GM12865 (cell line): ENCODE measurements around the gene MPDZ.

Experiments used
- DNase-seq: peaks from one replicate; pipeline ENCODE4 v3.0.0; 2010; ENCODE audit warnings: low read depth
- H3K4me3 ChIP-seq: 2 replicates; pipeline ENCODE4 v1.5.1; 2011; ENCODE audit warnings: mild to moderate bottlenecking, low read depth, low read length, control low read depth
- TF ChIP-seq, protein P1 (sequence below): IDR thresholded peaks from 2 replicates; pipeline ENCODE4 v1.5.1; 2011; ENCODE audit warnings: low read length, control low read depth, low read depth, inconsistent platforms; ENCODE audit not compliant: insufficient read depth; ENCODE audit errors: missing control alignments

Gene MPDZ

GRCh38 chr9:13131991-13132390, 147.5 kb downstream of the MPDZ start:
- TF ChIP-seq, protein P1, sequence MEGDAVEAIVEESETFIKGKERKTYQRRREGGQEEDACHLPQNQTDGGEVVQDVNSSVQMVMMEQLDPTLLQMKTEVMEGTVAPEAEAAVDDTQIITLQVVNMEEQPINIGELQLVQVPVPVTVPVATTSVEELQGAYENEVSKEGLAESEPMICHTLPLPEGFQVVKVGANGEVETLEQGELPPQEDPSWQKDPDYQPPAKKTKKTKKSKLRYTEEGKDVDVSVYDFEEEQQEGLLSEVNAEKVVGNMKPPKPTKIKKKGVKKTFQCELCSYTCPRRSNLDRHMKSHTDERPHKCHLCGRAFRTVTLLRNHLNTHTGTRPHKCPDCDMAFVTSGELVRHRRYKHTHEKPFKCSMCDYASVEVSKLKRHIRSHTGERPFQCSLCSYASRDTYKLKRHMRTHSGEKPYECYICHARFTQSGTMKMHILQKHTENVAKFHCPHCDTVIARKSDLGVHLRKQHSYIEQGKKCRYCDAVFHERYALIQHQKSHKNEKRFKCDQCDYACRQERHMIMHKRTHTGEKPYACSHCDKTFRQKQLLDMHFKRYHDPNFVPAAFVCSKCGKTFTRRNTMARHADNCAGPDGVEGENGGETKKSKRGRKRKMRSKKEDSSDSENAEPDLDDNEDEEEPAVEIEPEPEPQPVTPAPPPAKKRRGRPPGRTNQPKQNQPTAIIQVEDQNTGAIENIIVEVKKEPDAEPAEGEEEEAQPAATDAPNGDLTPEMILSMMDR: no peak
- DNase-seq: no peak
- no peak overlapping the region for H3K4me3 ChIP-seq

- DNase-seq: no peak
- TF ChIP-seq, protein P1: no peak
- no peak overlapping the region for H3K4me3 ChIP-seq
Observed at GRCh38 chr9:13131416-13131815, 148.1 kb downstream of the MPDZ start.

- DNase-seq: no peak
- TF ChIP-seq, protein P1: no peak
- no peak overlapping the region for H3K4me3 ChIP-seq
Observed at GRCh38 chr9:13128266-13128860, 151.1 kb downstream of the MPDZ start.

DNA sequence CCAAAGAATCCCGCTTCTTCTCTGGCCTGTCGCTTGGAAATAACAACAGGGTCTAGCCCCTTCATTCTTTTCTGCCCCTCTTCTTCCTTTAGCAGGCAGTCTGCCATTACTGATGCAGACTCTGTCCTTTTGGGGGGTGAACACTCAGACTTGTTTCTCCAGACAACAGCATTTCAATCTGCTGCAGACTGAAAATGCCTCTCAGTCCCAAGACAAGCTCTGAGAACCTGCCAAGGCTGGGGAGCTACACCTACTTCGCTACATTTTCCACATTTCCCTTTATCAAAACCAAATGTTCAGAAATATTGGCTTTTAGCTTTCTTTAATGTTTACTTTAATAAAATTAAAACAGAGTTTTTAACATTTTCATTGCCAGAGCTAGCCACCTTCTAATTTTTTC, 152.4 kb downstream of the MPDZ start:
- no peak for DNase-seq
- H3K4me3 ChIP-seq: no peak overlapping the region
- TF ChIP-seq, protein P1: no peak

DNA sequence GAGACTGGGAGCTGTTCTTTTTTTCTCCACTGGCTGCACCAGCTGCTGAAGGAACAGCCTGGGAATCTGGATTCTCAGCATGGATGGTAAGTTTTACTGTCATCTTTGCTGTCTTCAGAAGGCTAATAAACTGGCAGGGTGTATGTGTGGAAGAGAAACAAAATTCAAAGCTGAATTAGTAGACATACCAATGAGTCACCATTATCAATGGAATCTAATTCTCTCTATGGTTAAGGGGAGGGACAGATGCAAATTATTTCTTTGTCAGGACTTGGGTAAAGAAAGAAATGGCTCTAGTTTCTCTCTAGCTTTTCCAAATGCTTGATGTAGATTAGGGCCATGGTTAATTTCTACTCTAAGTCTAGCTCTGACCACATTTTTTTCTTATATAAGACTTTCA, 154.2 kb downstream of the MPDZ start:
- no peak overlapping the region for H3K4me3 ChIP-seq
- DNase-seq: no peak
- TF ChIP-seq, protein P1: no peak

GRCh38 chr9:13122756-13123369, 156.6 kb downstream of the MPDZ start:
- no peak overlapping the region for H3K4me3 ChIP-seq
- TF ChIP-seq, protein P1: no peak
- DNase-seq: no peak

DNA sequence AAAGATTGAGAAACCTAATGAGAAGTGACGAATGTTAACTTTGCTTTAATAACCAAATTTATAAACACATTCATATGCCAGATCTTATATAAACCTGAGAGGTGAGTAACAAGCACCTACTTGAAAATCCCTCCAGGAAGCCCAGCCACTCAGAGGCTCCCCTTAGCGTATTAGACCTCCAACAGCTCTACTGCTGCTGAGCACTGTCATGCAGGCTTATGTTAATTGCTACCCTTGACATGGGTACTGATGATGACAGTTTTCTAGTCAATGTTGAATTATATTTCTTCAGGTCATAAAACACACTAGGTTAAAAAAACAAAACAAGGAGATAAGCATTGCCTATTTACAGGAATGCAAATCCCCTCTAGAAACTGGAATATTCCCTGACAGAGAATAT, 161.2 kb downstream of the MPDZ start:
- no peak for DNase-seq
- TF ChIP-seq, protein P1: no peak
- H3K4me3 ChIP-seq: no peak overlapping the region
